HepG2 (cell line): ENCODE data around the gene FAM177B. TPM values are rescaled to one million over a fixed set of nuclear protein-coding genes. Genes with fewer than 3 reads are reported as not detected.

Source experiments
- BCLAF1 ChIP-seq: fragments of 450-650 bp; IDR thresholded peaks from 2 replicates; pipeline ENCODE4 v1.6.1; 2017; ENCODE audit warnings: mild to moderate bottlenecking
- CENPT ChIP-seq: sonication (generic); formaldehyde crosslinking; IDR thresholded peaks from 2 replicates; pipeline ENCODE4 v1.8.0; 2022; ENCODE audit warnings: low read depth, mild to moderate bottlenecking, moderate library complexity, missing genetic modification reagents
- ETV5 ChIP-seq: IDR thresholded peaks from 2 replicates; pipeline ENCODE4 v1.6.1; 2018; ENCODE audit warnings: missing biosample characterization, missing genetic modification reagents, inconsistent platforms, borderline replicate concordance
- KAT7 ChIP-seq: IDR thresholded peaks from 2 replicates; pipeline ENCODE4 v1.6.1; 2018; ENCODE audit warnings: borderline replicate concordance, missing compliant biosample characterization
- KDM3A ChIP-seq: IDR thresholded peaks from 2 replicates; pipeline ENCODE4 v1.6.1; 2018; ENCODE audit warnings: low read depth, missing compliant biosample characterization
- KDM5B ChIP-seq: sonication (generic); formaldehyde crosslinking; IDR thresholded peaks from 2 replicates; pipeline ENCODE4 v1.4.0; 2020; ENCODE audit warnings: missing genetic modification reagents, mild to moderate bottlenecking, borderline replicate concordance
- RAD21 ChIP-seq: fragments of 450-650 bp; formaldehyde crosslinking; IDR thresholded peaks from 2 replicates; pipeline ENCODE4 v1.5.0; 2020; ENCODE audit warnings: mild to moderate bottlenecking
- RFX5 ChIP-seq: IDR thresholded peaks from 2 replicates; pipeline ENCODE4 v1.6.1; 2011; ENCODE audit warnings: low read depth, low read length, improper control_type of control experiment
- RNF219 ChIP-seq: sonication (generic); formaldehyde crosslinking; IDR thresholded peaks from 2 replicates; pipeline ENCODE4 v1.5.0; 2020; ENCODE audit warnings: mild to moderate bottlenecking, missing genetic modification reagents
- ZKSCAN1 ChIP-seq: fragments of 150-350 bp; IDR thresholded peaks from 2 replicates; pipeline ENCODE4 v1.6.1; 2014; ENCODE audit warnings: low read length
- ZNF34 ChIP-seq: sonication (generic); formaldehyde crosslinking; IDR thresholded peaks from 2 replicates; pipeline ENCODE4 v1.4.0; 2020; ENCODE audit warnings: mild to moderate bottlenecking, missing genetic modification reagents, borderline replicate concordance
- ZNF567 ChIP-seq: sonication (generic); formaldehyde crosslinking; IDR thresholded peaks from 2 replicates; pipeline ENCODE4 v1.8.1; 2023; ENCODE audit warnings: mild to moderate bottlenecking, missing genetic modification reagents, borderline replicate concordance
- ZNF737 ChIP-seq: sonication (generic); formaldehyde crosslinking; IDR thresholded peaks from 2 replicates; pipeline ENCODE4 v1.5.0; 2020; ENCODE audit warnings: missing genetic modification reagents, mild to moderate bottlenecking, borderline replicate concordance
- ZNF768 ChIP-seq: sonication (generic); formaldehyde crosslinking; IDR thresholded peaks from 2 replicates; pipeline ENCODE4 v1.4.0; 2020; ENCODE audit warnings: missing genetic modification reagents
- ZNF839 ChIP-seq: sonication (generic); formaldehyde crosslinking; IDR thresholded peaks from 2 replicates; pipeline ENCODE4 v1.4.0; 2020; ENCODE audit warnings: missing genetic modification reagents, mild to moderate bottlenecking, borderline replicate concordance
- polyA plus RNA-seq, 8 experiments: library from polyadenylated mRNA; depleted of rRNA in 3 of 8; stranded (reverse) in 7 of 8; unstranded in 1 of 8; fragments of >200 nt; fragmentation: Illumina TruSeq in 4 of 8; extraction: Trizol in 4 of 8; gene quantifications; 2 replicates each; pipeline versions ENCODE4 v1.2.1 to v1.2.3, GENCODE V29; 2011 to 2016; ENCODE audit warnings: low read depth in 4 of 8, missing spikeins in 1 of 8, mixed read lengths in 1 of 8; ENCODE audit not compliant: insufficient read depth in 1 of 8
- total RNA-seq, 5 experiments: library from RNA; depleted of rRNA; stranded (reverse); fragments of >200 nt; fragmentation: Illumina TruSeq; extraction: Trizol; gene quantifications; 2 replicates each; pipeline ENCODE4 v1.2.3, GENCODE V29; 2016; ENCODE audit warnings: low read depth in 1 of 5
- TF ChIP-seq, protein P1 (sequence below): sonication (generic); formaldehyde crosslinking; conservative IDR thresholded peaks from 2 replicates; pipeline ENCODE4 v1.4.0; 2020; ENCODE audit warnings: mild to moderate bottlenecking, missing genetic modification reagents, moderate library complexity
- TF ChIP-seq, protein P2 (sequence below): sonication (generic); formaldehyde crosslinking; IDR thresholded peaks from 2 replicates; pipeline ENCODE4 v1.4.0; 2020; ENCODE audit warnings: missing genetic modification reagents

The FAM177B gene
- total and polyA plus RNA-seq, 2 of the 13 experiments (the other 11 are each of a cell fraction or from before 2014, with no cell fraction given), result 0.05 TPM; not detected in 1

- no peak for TF ChIP-seq ZNF34
- TF ChIP-seq, protein P1, sequence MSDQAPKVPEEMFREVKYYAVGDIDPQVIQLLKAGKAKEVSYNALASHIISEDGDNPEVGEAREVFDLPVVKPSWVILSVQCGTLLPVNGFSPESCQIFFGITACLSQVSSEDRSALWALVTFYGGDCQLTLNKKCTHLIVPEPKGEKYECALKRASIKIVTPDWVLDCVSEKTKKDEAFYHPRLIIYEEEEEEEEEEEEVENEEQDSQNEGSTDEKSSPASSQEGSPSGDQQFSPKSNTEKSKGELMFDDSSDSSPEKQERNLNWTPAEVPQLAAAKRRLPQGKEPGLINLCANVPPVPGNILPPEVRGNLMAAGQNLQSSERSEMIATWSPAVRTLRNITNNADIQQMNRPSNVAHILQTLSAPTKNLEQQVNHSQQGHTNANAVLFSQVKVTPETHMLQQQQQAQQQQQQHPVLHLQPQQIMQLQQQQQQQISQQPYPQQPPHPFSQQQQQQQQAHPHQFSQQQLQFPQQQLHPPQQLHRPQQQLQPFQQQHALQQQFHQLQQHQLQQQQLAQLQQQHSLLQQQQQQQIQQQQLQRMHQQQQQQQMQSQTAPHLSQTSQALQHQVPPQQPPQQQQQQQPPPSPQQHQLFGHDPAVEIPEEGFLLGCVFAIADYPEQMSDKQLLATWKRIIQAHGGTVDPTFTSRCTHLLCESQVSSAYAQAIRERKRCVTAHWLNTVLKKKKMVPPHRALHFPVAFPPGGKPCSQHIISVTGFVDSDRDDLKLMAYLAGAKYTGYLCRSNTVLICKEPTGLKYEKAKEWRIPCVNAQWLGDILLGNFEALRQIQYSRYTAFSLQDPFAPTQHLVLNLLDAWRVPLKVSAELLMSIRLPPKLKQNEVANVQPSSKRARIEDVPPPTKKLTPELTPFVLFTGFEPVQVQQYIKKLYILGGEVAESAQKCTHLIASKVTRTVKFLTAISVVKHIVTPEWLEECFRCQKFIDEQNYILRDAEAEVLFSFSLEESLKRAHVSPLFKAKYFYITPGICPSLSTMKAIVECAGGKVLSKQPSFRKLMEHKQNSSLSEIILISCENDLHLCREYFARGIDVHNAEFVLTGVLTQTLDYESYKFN (CRISPR knock-in tag), result no peak; the same call in 1 of the 2 replicates
- TF ChIP-seq ZNF737 (CRISPR knock-in tag), result no peak
- TF ChIP-seq BCLAF1, result no peak
- TF ChIP-seq RNF219 (CRISPR knock-in tag), result no peak
- TF ChIP-seq ZNF567, result no peak
- no peak; the same call in 1 of the 2 replicates for TF ChIP-seq RAD21
- no peak for TF ChIP-seq KDM5B
- no peak for TF ChIP-seq KAT7
- TF ChIP-seq CENPT, result no peak
- TF ChIP-seq ZNF839, result peak; percentile 22; the same call in 1 of the 2 replicates
- TF ChIP-seq ZKSCAN1, result no peak
- no peak for TF ChIP-seq RFX5
- TF ChIP-seq, protein P2, sequence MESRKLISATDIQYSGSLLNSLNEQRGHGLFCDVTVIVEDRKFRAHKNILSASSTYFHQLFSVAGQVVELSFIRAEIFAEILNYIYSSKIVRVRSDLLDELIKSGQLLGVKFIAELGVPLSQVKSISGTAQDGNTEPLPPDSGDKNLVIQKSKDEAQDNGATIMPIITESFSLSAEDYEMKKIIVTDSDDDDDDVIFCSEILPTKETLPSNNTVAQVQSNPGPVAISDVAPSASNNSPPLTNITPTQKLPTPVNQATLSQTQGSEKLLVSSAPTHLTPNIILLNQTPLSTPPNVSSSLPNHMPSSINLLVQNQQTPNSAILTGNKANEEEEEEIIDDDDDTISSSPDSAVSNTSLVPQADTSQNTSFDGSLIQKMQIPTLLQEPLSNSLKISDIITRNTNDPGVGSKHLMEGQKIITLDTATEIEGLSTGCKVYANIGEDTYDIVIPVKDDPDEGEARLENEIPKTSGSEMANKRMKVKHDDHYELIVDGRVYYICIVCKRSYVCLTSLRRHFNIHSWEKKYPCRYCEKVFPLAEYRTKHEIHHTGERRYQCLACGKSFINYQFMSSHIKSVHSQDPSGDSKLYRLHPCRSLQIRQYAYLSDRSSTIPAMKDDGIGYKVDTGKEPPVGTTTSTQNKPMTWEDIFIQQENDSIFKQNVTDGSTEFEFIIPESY (CRISPR knock-in tag), result no peak
- no peak for TF ChIP-seq ZNF768 (CRISPR knock-in tag)
- no peak for TF ChIP-seq KDM3A (CRISPR knock-in tag)
- peak; percentile 82 for TF ChIP-seq ETV5 (CRISPR knock-in tag)
Measured at GRCh38 chr1:222713091-222713961, 23.7 kb upstream of the FAM177B start (continued).
